Measurements from ENCODE around the gene PLXDC2. TPM values are rescaled to one million over a fixed set of nuclear protein-coding genes. Genes with fewer than 3 reads are reported as not detected.

The PLXDC2 gene
- polyA plus RNA-seq, 1 of the 3 experiments (the other 2 are of a cell fraction), result 2.5 TPM

- peak overlapping the region; percentile 72 to 81 for H3K4me3 ChIP-seq (ENCODE audit: low read depth in 2 of 2, low read length in 1 of 2)
- H3K4me2 ChIP-seq, result peak overlapping the region; percentile 96
- ChIA-PET CTCF (interaction anchor here (0.6 to 1.9 kb wide), 3 partner anchors 26 to 951 kb away, joined by 3 to 7 read pairs (median 6); no protein-coding TSS in a partner anchor), POLR2A (no interaction called here)
- H3K4me1 ChIP-seq (ENCODE audit: control insufficient read depth in 1 of 2, insufficient read depth in 2 of 2, low read depth in 1 of 2, low read length in 1 of 2), result peaks cover 0 to 13% of the 10 kb centered on the region in 2 experiments; a peak in 2 of 4 replicates
- H2AFZ ChIP-seq (ENCODE audit: low read depth), result peak overlapping the region; percentile 93
- H4K20me1 ChIP-seq (ENCODE audit: insufficient read depth), result no peaks in the 10 kb centered on the region
- peak; percentile 51 for DNase-seq
- no peak for TF ChIP-seq FOXJ3 (CRISPR knock-in tag; IDR thresholded peaks at IDR 0.05)
- TF ChIP-seq FOXM1 (IDR thresholded peaks at IDR 0.05; ENCODE audit: low read depth), result no peak
- TF ChIP-seq NFIC (IDR thresholded peaks at IDR 0.05; ENCODE audit: borderline replicate concordance), result no peak
- TF ChIP-seq POLR2AphosphoS5 (IDR thresholded peaks at IDR 0.05; ENCODE audit: low read depth, low read length), result no peak
- no peak for TF ChIP-seq NRF1 (IDR thresholded peaks at IDR 0.05; ENCODE audit: low read depth, low read length)
- no peak for TF ChIP-seq SMC3 (IDR thresholded peaks at IDR 0.05; ENCODE audit: low read depth, low read length)
- TF ChIP-seq MEF2A (IDR thresholded peaks at IDR 0.05; ENCODE audit: borderline replicate concordance, low read depth), result no peak
- no peak for TF ChIP-seq IRF3 (IDR thresholded peaks at IDR 0.05; ENCODE audit: low read depth, low read length)
- TF ChIP-seq, protein P1, sequence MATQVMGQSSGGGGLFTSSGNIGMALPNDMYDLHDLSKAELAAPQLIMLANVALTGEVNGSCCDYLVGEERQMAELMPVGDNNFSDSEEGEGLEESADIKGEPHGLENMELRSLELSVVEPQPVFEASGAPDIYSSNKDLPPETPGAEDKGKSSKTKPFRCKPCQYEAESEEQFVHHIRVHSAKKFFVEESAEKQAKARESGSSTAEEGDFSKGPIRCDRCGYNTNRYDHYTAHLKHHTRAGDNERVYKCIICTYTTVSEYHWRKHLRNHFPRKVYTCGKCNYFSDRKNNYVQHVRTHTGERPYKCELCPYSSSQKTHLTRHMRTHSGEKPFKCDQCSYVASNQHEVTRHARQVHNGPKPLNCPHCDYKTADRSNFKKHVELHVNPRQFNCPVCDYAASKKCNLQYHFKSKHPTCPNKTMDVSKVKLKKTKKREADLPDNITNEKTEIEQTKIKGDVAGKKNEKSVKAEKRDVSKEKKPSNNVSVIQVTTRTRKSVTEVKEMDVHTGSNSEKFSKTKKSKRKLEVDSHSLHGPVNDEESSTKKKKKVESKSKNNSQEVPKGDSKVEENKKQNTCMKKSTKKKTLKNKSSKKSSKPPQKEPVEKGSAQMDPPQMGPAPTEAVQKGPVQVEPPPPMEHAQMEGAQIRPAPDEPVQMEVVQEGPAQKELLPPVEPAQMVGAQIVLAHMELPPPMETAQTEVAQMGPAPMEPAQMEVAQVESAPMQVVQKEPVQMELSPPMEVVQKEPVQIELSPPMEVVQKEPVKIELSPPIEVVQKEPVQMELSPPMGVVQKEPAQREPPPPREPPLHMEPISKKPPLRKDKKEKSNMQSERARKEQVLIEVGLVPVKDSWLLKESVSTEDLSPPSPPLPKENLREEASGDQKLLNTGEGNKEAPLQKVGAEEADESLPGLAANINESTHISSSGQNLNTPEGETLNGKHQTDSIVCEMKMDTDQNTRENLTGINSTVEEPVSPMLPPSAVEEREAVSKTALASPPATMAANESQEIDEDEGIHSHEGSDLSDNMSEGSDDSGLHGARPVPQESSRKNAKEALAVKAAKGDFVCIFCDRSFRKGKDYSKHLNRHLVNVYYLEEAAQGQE (IDR thresholded peaks at IDR 0.05; ENCODE audit: low read depth, low read length), result no peak
- no peak for TF ChIP-seq SIN3A (IDR thresholded peaks at IDR 0.05; ENCODE audit: borderline replicate concordance, low read depth, low read length)
- no peaks in the 10 kb centered on the region for H3K79me2 ChIP-seq (ENCODE audit: insufficient read depth)
- H3K9me2 ChIP-seq, result no peaks in the 10 kb centered on the region
- WGBS (ENCODE audit: low lambda C conversion rate), result 6% methylated on average over 13 of the region's 27 CpGs
- H3K36me3 ChIP-seq (replicated peaks in 1 of 2; ENCODE audit: control insufficient read depth in 1 of 2, insufficient read depth in 2 of 2, low read length in 1 of 2), result no peaks in the 10 kb centered on the region
- H3K9me3 ChIP-seq, result no peaks in the 10 kb centered on the region
- H3K9ac ChIP-seq, result peak overlapping the region; percentile 28; the same call in 1 of the 2 replicates
- no peak overlapping the region for H3K27ac ChIP-seq (ENCODE audit: low read depth in 2 of 2, low read length in 1 of 2)
- peaks cover 16% of the 10 kb centered on the region for H3F3A ChIP-seq (replicated peaks; ENCODE audit: insufficient read depth)
- H3K27me3 ChIP-seq (ENCODE audit: insufficient read depth), result peaks cover 24% of the 10 kb centered on the region
Observed at GRCh38 chr10:19817231-19817933, 1.1 kb downstream of the PLXDC2 start.

- peaks cover 24% of the 10 kb centered on the region for H3K27me3 ChIP-seq (ENCODE audit: insufficient read depth)
- no peaks in the 10 kb centered on the region for H3K9me2 ChIP-seq
- 80% methylated on average over 1 of the region's 1 CpG for WGBS (ENCODE audit: low lambda C conversion rate)
- no peak overlapping the region for H2AFZ ChIP-seq (ENCODE audit: low read depth)
- H3K4me2 ChIP-seq, result no peak overlapping the region
- CTCF ChIA-PET, result interaction anchor here (0.6 to 2.0 kb wide), 12 partner anchors 9 to 1068 kb away, joined by 3 to 11 read pairs (median 3); no protein-coding TSS in a partner anchor
- no peaks in the 10 kb centered on the region for H3K36me3 ChIP-seq (replicated peaks in 1 of 2; ENCODE audit: control insufficient read depth in 1 of 2, insufficient read depth in 2 of 2, low read length in 1 of 2)
- no peak overlapping the region for H3K27ac ChIP-seq (ENCODE audit: low read depth in 2 of 2, low read length in 1 of 2)
- H4K20me1 ChIP-seq (ENCODE audit: insufficient read depth), result no peaks in the 10 kb centered on the region
- H3F3A ChIP-seq (replicated peaks; ENCODE audit: insufficient read depth), result peaks cover 16% of the 10 kb centered on the region
- no peaks in the 10 kb centered on the region for H3K9me3 ChIP-seq
- no peak for DNase-seq
- no peak overlapping the region for H3K9ac ChIP-seq
- peaks cover 0 to 13% of the 10 kb centered on the region in 2 experiments; a peak in 2 of 4 replicates for H3K4me1 ChIP-seq (ENCODE audit: control insufficient read depth in 1 of 2, insufficient read depth in 2 of 2, low read depth in 1 of 2, low read length in 1 of 2)
- peak overlapping the region in 1 of 2 experiments; percentile 1; a peak in 1 of 4 replicates for H3K4me3 ChIP-seq (ENCODE audit: low read depth in 2 of 2, low read length in 1 of 2)
- no peaks in the 10 kb centered on the region for H3K79me2 ChIP-seq (ENCODE audit: insufficient read depth)
- POLR2A ChIA-PET, result no interaction called here
- TF ChIP-seq EP300 (IDR thresholded peaks at IDR 0.05; ENCODE audit: borderline replicate concordance in 1 of 2, low read depth in 1 of 2, low read length in 1 of 2), result no peak
- TF ChIP-seq IRF3 (IDR thresholded peaks at IDR 0.05; ENCODE audit: low read depth, low read length), result no peak
- TF ChIP-seq GATA2 (CRISPR knock-in tag; IDR thresholded peaks at IDR 0.05), result no peak
- no peak for TF ChIP-seq EZH2phosphoT487 (IDR thresholded peaks at IDR 0.05; ENCODE audit: borderline replicate concordance, low read depth)
- TF ChIP-seq TCF12 (IDR thresholded peaks at IDR 0.05), result no peak
- no peak for TF ChIP-seq RFX5 (IDR thresholded peaks at IDR 0.05; ENCODE audit: low read length)
- TF ChIP-seq, protein P1 (IDR thresholded peaks at IDR 0.05; ENCODE audit: low read depth, low read length), result no peak
Observed at GRCh38 chr10:19818876-19819275, 2.6 kb downstream of the PLXDC2 start.

All from SK-N-SH (cell line).